Esophagus muscularis mucosa (tissue), 4 donors: ENCODE data around the gene FIGLA. TPM values are rescaled to one million over a fixed set of nuclear protein-coding genes. Genes with fewer than 3 reads are reported as not detected.

Experiments used
- DNase-seq: peaks from one replicate; pipeline ENCODE4 v3.0.0-alpha.2; 2017; ENCODE audit errors: extremely low spot score
- H3K27ac ChIP-seq, 4 donors: fragments of 200-600 bp; sonication (generic); replicated peaks in 1 of 4; 1 replicate in 3 of 4; 2 replicates in 1 of 4; pipeline ENCODE4 v1.5.1; 2016 to 2019; ENCODE audit warnings: mild to moderate bottlenecking in 1 of 4
- H3K27me3 ChIP-seq, 4 donors: fragments of 200-600 bp; sonication (generic); one replicate each; pipeline versions ENCODE4 v1.5.1 to v1.6.0; 2016 to 2019
- H3K36me3 ChIP-seq, 4 donors: fragments of 200-600 bp; sonication (generic); one replicate each; pipeline ENCODE4 v1.5.1; 2016 to 2019
- H3K4me1 ChIP-seq, 4 donors: fragments of 200-600 bp; sonication (generic); one replicate each; pipeline ENCODE4 v1.5.1; 2016 to 2019
- H3K4me3 ChIP-seq, 4 donors: fragments of 200-600 bp; sonication (generic); 1 replicate in 2 of 4; 2 replicates in 2 of 4; pipeline ENCODE4 v1.5.1; 2016 to 2019; ENCODE audit warnings: mild to moderate bottlenecking in 4 of 4, moderate library complexity in 1 of 4
- H3K9me3 ChIP-seq, 4 donors: fragments of 200-600 bp; sonication (generic); 1 replicate in 3 of 4; 2 replicates in 1 of 4; pipeline ENCODE4 v1.5.1; 2016 to 2019
- CTCF ChIP-seq, 3 experiments: fragments of 200-600 bp in 2 of 3; fragments of 450-650 bp in 1 of 3; sonication (generic) in 2 of 3; IDR thresholded peaks; one replicate each; pipeline ENCODE4 v1.5.1; 2017 to 2019; ENCODE audit warnings: antibody characterized with exemption in 3 of 3, mild to moderate bottlenecking in 2 of 3, moderate library complexity in 1 of 3
- EP300 ChIP-seq: sonication (generic); formaldehyde crosslinking; IDR thresholded peaks from one replicate; pipeline ENCODE4 v1.6.1; 2017; ENCODE audit warnings: antibody characterized with exemption
- POLR2A ChIP-seq: fragments of 450-650 bp; IDR thresholded peaks from one replicate; pipeline ENCODE4 v1.6.1; 2017; ENCODE audit warnings: antibody characterized with exemption, moderate library complexity, mild to moderate bottlenecking, low read depth
- POLR2AphosphoS5 ChIP-seq, 2 donors: sonication (generic); formaldehyde crosslinking; IDR thresholded peaks; one replicate each; pipeline ENCODE4 v1.6.1; 2017; ENCODE audit warnings: antibody characterized with exemption in 2 of 2
- WGBS: methylation state at CpG from one replicate; pipeline ENCODE4 v1.1.5; 2018; 5-methylcytosine and 5-hydroxymethylcytosine counted together
- intact Hi-C: fragments of 100-400 bp; cut with DNase I; formaldehyde crosslinking; loops from one replicate; pipeline ENCODE4 v1.15.1; 2023
- total RNA-seq, 4 donors: library from RNA; depleted of rRNA; stranded (reverse); fragments of >200 nt; gene quantifications; one replicate each; pipeline versions ENCODE4 v1.1.0 to v1.2.1, GENCODE V29; 2016

Gene FIGLA
- total RNA-seq, 4 donors from 2014 or later: not detected

- TF ChIP-seq POLR2A: no peak
- no peak for TF ChIP-seq EP300
- TF ChIP-seq CTCF (IDR thresholded peaks at IDR 0.05): no peak
- TF ChIP-seq POLR2AphosphoS5 (IDR thresholded peaks at IDR 0.05): no peak
- Histone ChIP-seq H3K36me3 (no peaks in the 10 kb centered on the region), H3K4me1 (no peaks in the 10 kb centered on the region), H3K27ac (no peak overlapping the region), H3K27me3 (peaks cover 0 to 19% (median 0%) of the 10 kb centered on the region in 4 donors), H3K4me3 (no peak overlapping the region), H3K9me3 (peaks cover 0 to 18% (median 5%) of the 10 kb centered on the region in 4 donors)
- 67% methylated on average over 2 of the region's 2 CpGs for WGBS
- DNase-seq: no peak
- intact Hi-C loops: no loop called here
These were observed 7.1 kb upstream of the FIGLA start for GRCh38 chr2:70797506-70797905.

GRCh38 chr2:70796262-70796661 is 5.8 kb upstream of the FIGLA start:
- H3K9me3 ChIP-seq: peaks cover 0 to 18% (median 5%) of the 10 kb centered on the region in 4 donors
- 57% methylated on average over 1 of the region's 1 CpG for WGBS
- intact Hi-C loops: no loop called here
- no peak overlapping the region for H3K27ac ChIP-seq
- H3K4me1 ChIP-seq: no peaks in the 10 kb centered on the region
- TF ChIP-seq EP300 (no peak), POLR2A (no peak)
- DNase-seq: no peak
- H3K36me3 ChIP-seq: no peaks in the 10 kb centered on the region
- no peak overlapping the region for H3K4me3 ChIP-seq
- peaks cover 0 to 26% (median 0%) of the 10 kb centered on the region in 4 donors for H3K27me3 ChIP-seq

- Histone ChIP-seq H3K27me3 (peaks cover 0 to 28% (median 4%) of the 10 kb centered on the region in 4 donors), H3K4me1 (peaks cover 0 to 5% (median 4%) of the 10 kb centered on the region in 4 donors), H3K36me3 (no peaks in the 10 kb centered on the region), H3K27ac (no peak overlapping the region), H3K9me3 (peaks cover 0 to 13% (median 5%) of the 10 kb centered on the region in 4 donors), H3K4me3 (no peak overlapping the region)
- no peak for TF ChIP-seq POLR2A
- no peak for TF ChIP-seq POLR2AphosphoS5 (IDR thresholded peaks at IDR 0.05)
- no peak for TF ChIP-seq CTCF (IDR thresholded peaks at IDR 0.05)
- no peak for TF ChIP-seq EP300
- no peak for DNase-seq
- 76% methylated on average over 4 of the region's 4 CpGs for WGBS
- intact Hi-C loops: no loop called here
These were observed 4.9 kb upstream of the FIGLA start for GRCh38 chr2:70795164-70795995.

- TF ChIP-seq POLR2A: no peak
- no peak for TF ChIP-seq POLR2AphosphoS5 (IDR thresholded peaks at IDR 0.05)
- TF ChIP-seq EP300: no peak
- Histone ChIP-seq H3K27ac (no peak overlapping the region), H3K36me3 (no peaks in the 10 kb centered on the region), H3K9me3 (no peaks in the 10 kb centered on the region), H3K4me1 (peaks cover 8 to 17% (median 15%) of the 10 kb centered on the region in 4 donors), H3K27me3 (peaks cover 0 to 41% (median 12%) of the 10 kb centered on the region in 4 donors), H3K4me3 (no peak overlapping the region)
- no peak for DNase-seq
- WGBS: 74% methylated on average over 2 of the region's 2 CpGs
- intact Hi-C loops: no loop called here
These were observed 3.0 kb upstream of the FIGLA start for GRCh38 chr2:70793450-70793849.

GRCh38 chr2:70789304-70790135 is 923 bp downstream of the FIGLA start:
- TF ChIP-seq CTCF (IDR thresholded peaks at IDR 0.05) (peak; percentile 18 to 51 (median 38)), POLR2A (no peak)
- Histone ChIP-seq H3K27me3 (peaks cover 0 to 67% (median 15%) of the 10 kb centered on the region in 4 donors), H3K4me1 (peaks cover 8 to 17% (median 15%) of the 10 kb centered on the region in 4 donors), H3K9me3 (no peaks in the 10 kb centered on the region), H3K36me3 (no peaks in the 10 kb centered on the region), H3K27ac (no peak overlapping the region), H3K4me3 (peak overlapping the region; percentile 33 to 46 (median 37))
- DNase-seq: no peak
- intact Hi-C loops: no loop called here
- 4% methylated on average over 32 of the region's 33 CpGs for WGBS
